Measurements from ENCODE around the gene CHODL.

The CHODL gene

DNA sequence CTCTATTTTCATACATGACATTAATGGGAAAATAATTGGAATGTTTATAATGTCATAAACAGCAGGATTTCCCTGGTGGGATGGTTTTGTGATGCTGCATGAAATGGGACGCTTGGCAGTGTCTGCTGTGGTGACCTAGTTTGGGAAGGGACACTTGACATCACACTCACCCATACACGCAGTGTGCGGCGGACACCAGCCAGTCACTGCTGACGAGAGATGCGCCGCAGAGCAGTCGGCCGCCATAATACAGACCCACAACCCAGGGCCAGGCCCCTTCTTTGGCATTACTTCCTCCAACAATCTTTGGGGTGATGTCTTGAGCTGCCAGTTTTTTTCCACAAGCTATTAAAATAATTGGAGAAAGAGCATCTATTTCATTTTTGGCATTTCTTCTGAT is 49.5 kb downstream of the CHODL start:
- no peak for DNase-seq

DNA sequence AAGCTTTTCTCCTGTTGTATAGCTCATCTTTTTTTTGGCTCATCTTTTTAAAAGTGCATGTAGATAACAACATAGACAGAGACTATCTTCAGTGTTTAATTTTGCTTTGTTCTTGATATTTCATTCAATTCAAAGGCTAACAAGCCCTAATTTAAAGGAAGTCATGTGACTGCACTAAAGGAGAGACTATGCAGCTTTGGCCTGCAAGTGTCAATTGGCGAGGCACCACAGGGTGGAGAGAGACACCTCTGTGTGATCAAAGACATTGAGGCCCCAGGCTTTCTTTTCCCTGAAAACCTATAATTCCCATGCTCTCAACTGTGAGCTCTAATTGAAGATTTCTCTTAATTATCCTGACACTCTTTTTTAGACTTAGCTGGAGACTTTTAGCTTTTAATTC is 53.6 kb downstream of the CHODL start:
- no peak for DNase-seq
